Left kidney (tissue), 2 donors: ENCODE measurements around the gene OSGIN1. TPM values are rescaled to one million over a fixed set of nuclear protein-coding genes. Genes with fewer than 3 reads are reported as not detected.

Experiments
- DNase-seq: peaks from one replicate; pipeline ENCODE4 v3.0.0-alpha.2; 2013
- polyA plus RNA-seq: library from polyadenylated mRNA; unstranded; fragments of 120-200 nt; gene quantifications from one replicate; pipeline ENCODE4 v1.2.1, GENCODE V29; 2013; ENCODE audit not compliant: insufficient read length

The OSGIN1 gene
- polyA plus RNA-seq, 1 donor: 0.30 TPM

- no peak for DNase-seq
Observed at GRCh38 chr16:84003038-84003437, 50.0 kb downstream of the OSGIN1 start.

GRCh38 chr16:84004442-84004841 lies 51.4 kb downstream of the OSGIN1 start:
- DNase-seq: no peak

GRCh38 chr16:84005391-84005790 lies 52.4 kb downstream of the OSGIN1 start:
- DNase-seq: no peak

GRCh38 chr16:84007520-84007919 lies 54.5 kb downstream of the OSGIN1 start:
- no peak for DNase-seq

- DNase-seq: no peak
Observed at GRCh38 chr16:84007965-84008364, 54.9 kb downstream of the OSGIN1 start.

GRCh38 chr16:84009282-84009681 lies 56.2 kb downstream of the OSGIN1 start:
- no peak for DNase-seq

GRCh38 chr16:84013787-84014569 lies 60.9 kb downstream of the OSGIN1 start:
- DNase-seq: peak; percentile 55

- DNase-seq: peak; percentile 31
Observed at GRCh38 chr16:84014570-84015327, 61.7 kb downstream of the OSGIN1 start.

- no peak for DNase-seq
Observed at GRCh38 chr16:84015399-84015798, 62.4 kb downstream of the OSGIN1 start.

Other genes starting within 250 kb of the OSGIN1 start
- 217 TPM for gene HSBP1, start 145.3 kb upstream of the OSGIN1 start, polyA plus RNA-seq
- 5.3 TPM for gene MLYCD, start 54.1 kb upstream of the OSGIN1 start, polyA plus RNA-seq
- gene NECAB2, start 15.0 kb downstream of the OSGIN1 start, polyA plus RNA-seq: 2.6 TPM
- not detected for gene SLC38A8, start 89.6 kb downstream of the OSGIN1 start, polyA plus RNA-seq
- 110 TPM for gene MBTPS1, start 163.7 kb downstream of the OSGIN1 start, polyA plus RNA-seq
- 60.2 TPM for gene HSDL1, start 191.9 kb downstream of the OSGIN1 start, polyA plus RNA-seq
- 7.1 TPM for gene DNAAF1, start 192.1 kb downstream of the OSGIN1 start, polyA plus RNA-seq
- 40.1 TPM for gene TAF1C, start 233.8 kb downstream of the OSGIN1 start, polyA plus RNA-seq
- gene ADAD2, start 237.9 kb downstream of the OSGIN1 start, polyA plus RNA-seq: not detected